Right ventricle myocardium inferior (tissue), 1 donor: Measurements from ENCODE around the gene DSE. TPM values are rescaled to one million over a fixed set of nuclear protein-coding genes. Genes with fewer than 3 reads are reported as not detected.
A peak's percentile ranks its signal among the peaks of the same experiment; 100 is the strongest.

Source experiments
- ATAC-seq: fragments of 200-7000 bp; cut with Tn5 transposase; one replicate; pipeline ENCODE4 v1.9.1; 2020; ENCODE audit warnings: mild to moderate bottlenecking, moderate library complexity
- DNase-seq: peaks from one replicate; pipeline ENCODE4 v3.0.0; 2021; ENCODE audit errors: missing footprints
- intact Hi-C: fragments of 100-400 bp; cut with DNase I; formaldehyde crosslinking; loops from one replicate; pipeline ENCODE4 v1.11.0; 2022
- total RNA-seq: library from RNA; stranded (reverse); fragmentation: NEBNext Ultra II Directional; extraction: Animal tissue kit (Norgen Biotek cat#: 25700); gene quantifications from one replicate; pipeline ENCODE4 v1.2.1, GENCODE V29; 2021
- donor health status: DM: no; HTN: yes; CAD: no; lungs with severe emphysema.

DSE gene
- total RNA-seq, 1 donor from 2014 or later, result 11.6 TPM

- no peak for DNase-seq
Measured at GRCh38 chr6:116381000-116381399, 10.3 kb downstream of the DSE start.

GRCh38 chr6:116382587-116382986 is 11.8 kb downstream of the DSE start:
- no peak for ATAC-seq
- DNase-seq, result no peak
- intact Hi-C loops, result no loop called here

More at GRCh38 chr6:116381000-116381399, 10.3 kb downstream of the DSE start:
- intact Hi-C loops, result no loop called here
- no peak for ATAC-seq

- intact Hi-C loops, result no loop called here
- ATAC-seq, result no peak
- DNase-seq, result no peak
Measured at GRCh38 chr6:116384727-116385458, 14.1 kb downstream of the DSE start.

- ATAC-seq, result peak; percentile 35
- intact Hi-C loops, result no loop called here
- no peak for DNase-seq
Measured at GRCh38 chr6:116385459-116385802, 14.7 kb downstream of the DSE start.

GRCh38 chr6:116385921-116386320 is 15.2 kb downstream of the DSE start:
- intact Hi-C loops, result no loop called here
- DNase-seq, result no peak
- ATAC-seq, result no peak

GRCh38 chr6:116386581-116387299 is 16.0 kb downstream of the DSE start:
- DNase-seq (no peak), ATAC-seq (peak; percentile 73)
- intact Hi-C loops, result no loop called here

- intact Hi-C loops, result no loop called here
- no peak for ATAC-seq
Measured at GRCh38 chr6:116387374-116387773, 16.6 kb downstream of the DSE start.

GRCh38 chr6:116388924-116389323 is 18.2 kb downstream of the DSE start:
- DNase-seq (no peak), ATAC-seq (no peak)
- intact Hi-C loops, result no loop called here

More at GRCh38 chr6:116387374-116387773, 16.6 kb downstream of the DSE start:
- DNase-seq, result no peak

- ATAC-seq, result no peak
Measured at GRCh38 chr6:116389357-116389756, 18.6 kb downstream of the DSE start.

GRCh38 chr6:116390581-116390980 is 19.8 kb downstream of the DSE start:
- no peak for ATAC-seq
- intact Hi-C loops, result no loop called here
- no peak for DNase-seq

More at GRCh38 chr6:116389357-116389756, 18.6 kb downstream of the DSE start:
- DNase-seq, result no peak
- intact Hi-C loops, result no loop called here

- DNase-seq (no peak), ATAC-seq (no peak)
- intact Hi-C loops, result no loop called here
Measured at GRCh38 chr6:116392132-116393013, 21.6 kb downstream of the DSE start.

- no peak for DNase-seq
- intact Hi-C loops, result no loop called here
- ATAC-seq, result no peak
Measured at GRCh38 chr6:116393430-116393829, 22.7 kb downstream of the DSE start.

GRCh38 chr6:116395647-116396046 is 24.9 kb downstream of the DSE start:
- DNase-seq (no peak), ATAC-seq (no peak)
- intact Hi-C loops, result no loop called here

GRCh38 chr6:116396441-116396840 is 25.7 kb downstream of the DSE start:
- intact Hi-C loops, result no loop called here
- ATAC-seq (no peak), DNase-seq (no peak)

- DNase-seq, result no peak
- intact Hi-C loops, result no loop called here
- no peak for ATAC-seq
Measured at GRCh38 chr6:116397914-116398313, 27.2 kb downstream of the DSE start.

GRCh38 chr6:116398316-116399010 is 27.7 kb downstream of the DSE start:
- intact Hi-C loops, result no loop called here
- ATAC-seq (no peak), DNase-seq (no peak)

- DNase-seq (no peak), ATAC-seq (no peak)
- intact Hi-C loops, result no loop called here
Measured at GRCh38 chr6:116399287-116399686, 28.5 kb downstream of the DSE start.

- ATAC-seq (no peak), DNase-seq (no peak)
- intact Hi-C loops, result no loop called here
Measured at GRCh38 chr6:116400328-116400727, 29.6 kb downstream of the DSE start.
